Activated T-helper 1 cell treated with anti-CD3 and anti-CD28 coated beads, Interleukin-2, amount 50 U/mL, for 16 hours (primary cell): ENCODE data around the gene CD2BP2.
"Not testable (repeated sequence)": the region's sequence is repeated elsewhere in the genome, so short reads cannot be mapped to it uniquely, and the experiment has no call there.

ENCODE experiments used
- DNase-seq, 2 donors: peaks; one replicate each; pipeline ENCODE4 v3.0.0-alpha.2; 2020; ENCODE audit warnings: low read depth in 1 of 2, low spot score in 1 of 2

Gene CD2BP2

DNA sequence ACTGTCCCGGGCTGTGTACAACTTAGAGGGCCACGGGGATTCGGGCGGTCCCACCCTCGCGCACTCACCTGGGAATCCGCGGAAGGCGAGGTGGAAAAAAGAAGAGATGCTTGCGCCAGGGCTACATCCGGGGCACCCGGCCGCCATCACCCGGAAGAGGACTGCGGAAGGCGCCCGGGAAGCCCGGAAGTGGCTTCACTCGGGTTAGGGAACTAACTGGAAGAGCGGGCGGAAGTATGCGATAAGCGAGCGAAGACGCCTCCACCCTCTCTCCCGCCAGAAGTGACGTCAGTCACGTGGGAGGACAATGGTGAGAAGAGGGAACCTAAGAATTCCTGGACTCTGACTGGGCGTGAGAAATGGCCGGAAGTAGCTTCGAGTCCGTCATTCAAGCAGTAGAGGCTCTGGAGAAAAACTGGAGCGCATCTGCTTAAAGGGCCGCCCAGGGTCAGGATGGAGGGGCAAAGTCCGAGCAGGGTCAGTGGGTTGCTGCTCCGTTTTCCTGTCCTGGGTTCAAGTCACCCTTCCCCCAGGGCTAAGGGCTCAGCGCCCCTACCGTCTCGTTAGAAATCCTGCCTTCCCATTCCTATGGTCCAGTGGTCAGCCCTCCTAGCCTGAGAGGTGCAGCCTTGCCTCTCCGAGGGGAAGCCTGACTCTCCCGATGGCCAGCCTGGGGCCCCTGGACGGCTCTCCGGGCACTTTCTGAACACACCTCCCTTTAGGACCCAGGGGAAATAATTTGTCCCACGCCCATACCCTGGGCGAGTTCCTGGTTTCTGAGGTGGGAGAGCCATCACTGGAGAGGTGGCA is at the start of gene CD2BP2:
Gene CD2BP2, minus strand, starts transcription at position 165 of the 810 bp plus-strand sequence. CDS start 627 bp downstream, outside the sequence.
- DNase-seq = peak; percentile 72 to 82

GRCh38 chr16:30401768-30402425 is 46.8 kb upstream of the CD2BP2 start:
- no peak for DNase-seq

GRCh38 chr16:30399435-30400186 is 44.5 kb upstream of the CD2BP2 start:
- no peak for DNase-seq

- no peak for DNase-seq
Measured at GRCh38 chr16:30398661-30399434, 43.7 kb upstream of the CD2BP2 start.

DNA sequence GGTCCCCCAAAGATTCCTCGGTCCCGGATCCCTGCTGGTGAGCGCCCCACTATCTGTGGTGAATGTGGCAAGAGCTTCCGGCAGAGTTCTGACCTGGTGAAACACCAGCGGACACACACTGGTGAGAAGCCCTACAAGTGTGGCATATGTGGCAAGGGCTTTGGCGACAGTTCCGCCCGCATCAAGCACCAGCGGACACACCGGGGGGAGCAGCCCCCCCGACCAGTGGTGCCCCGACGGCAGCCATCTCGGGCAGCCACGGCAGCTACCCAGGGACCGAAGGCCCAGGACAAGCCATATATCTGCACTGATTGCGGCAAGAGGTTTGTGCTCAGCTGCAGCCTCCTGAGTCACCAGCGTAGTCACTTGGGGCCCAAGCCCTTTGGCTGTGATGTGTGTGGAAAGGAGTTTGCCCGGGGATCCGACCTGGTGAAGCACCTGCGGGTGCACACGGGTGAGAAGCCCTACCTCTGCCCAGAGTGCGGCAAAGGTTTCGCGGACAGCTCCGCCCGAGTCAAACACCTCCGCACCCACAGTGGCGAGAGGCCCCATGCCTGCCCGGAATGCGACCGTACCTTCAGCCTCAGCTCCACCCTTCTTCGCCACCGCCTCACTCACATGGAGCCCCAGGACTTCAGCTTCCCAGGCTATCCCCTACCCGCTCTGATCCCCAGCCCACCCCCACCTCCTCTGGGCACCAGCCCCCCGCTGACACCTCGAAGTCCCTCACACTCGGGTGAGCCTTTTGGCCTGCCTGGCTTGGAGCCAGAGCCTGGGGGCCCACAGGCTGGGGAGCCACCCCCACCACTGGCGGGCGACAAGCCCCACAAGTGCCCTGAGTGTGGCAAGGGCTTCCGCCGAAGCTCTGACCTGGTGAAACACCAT is 42.9 kb upstream of the CD2BP2 start:
- no peak for DNase-seq

DNA sequence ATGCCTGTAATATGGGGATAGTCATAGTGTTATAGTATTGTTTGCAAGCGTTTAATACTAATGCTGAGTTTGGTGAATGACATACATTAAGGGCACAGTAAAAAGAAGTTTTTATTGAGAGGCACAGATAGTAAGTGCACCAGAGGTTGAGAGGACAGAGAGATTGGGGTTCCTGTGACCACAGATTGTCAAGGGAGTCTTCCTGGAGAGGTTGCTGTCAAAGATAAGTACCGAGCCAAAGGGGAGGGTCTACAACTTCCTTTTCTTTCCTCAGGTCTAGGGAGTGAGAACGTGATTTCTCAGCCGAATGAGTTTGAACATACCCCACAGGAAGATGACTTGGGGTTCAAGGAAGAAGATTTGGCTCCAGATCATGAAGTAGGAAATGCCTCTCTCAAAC is 41.9 kb upstream of the CD2BP2 start:
- DNase-seq = no peak

DNA sequence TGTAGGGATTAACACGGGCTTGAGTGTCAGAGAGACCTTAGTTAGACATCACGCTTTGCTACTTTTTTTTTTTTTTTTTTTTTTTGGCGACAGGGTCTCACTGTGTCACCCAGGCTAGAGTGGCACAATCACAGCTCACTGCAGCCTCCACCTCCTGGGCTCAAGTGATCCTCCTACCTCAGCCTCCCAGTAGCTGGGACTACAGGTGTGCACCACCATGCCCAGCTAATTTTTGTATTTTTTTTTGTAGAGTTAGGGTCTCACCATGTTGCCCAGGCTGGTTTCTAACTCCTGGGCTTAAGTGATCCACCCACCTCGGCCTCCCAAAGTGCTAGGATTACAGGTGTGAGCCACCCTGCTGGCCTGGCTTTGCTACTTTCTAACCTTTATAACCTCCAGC is 41.5 kb upstream of the CD2BP2 start:
- not testable (repeated sequence) for DNase-seq

- no peak for DNase-seq
Measured at GRCh38 chr16:30395992-30396585, 41.0 kb upstream of the CD2BP2 start.

DNA sequence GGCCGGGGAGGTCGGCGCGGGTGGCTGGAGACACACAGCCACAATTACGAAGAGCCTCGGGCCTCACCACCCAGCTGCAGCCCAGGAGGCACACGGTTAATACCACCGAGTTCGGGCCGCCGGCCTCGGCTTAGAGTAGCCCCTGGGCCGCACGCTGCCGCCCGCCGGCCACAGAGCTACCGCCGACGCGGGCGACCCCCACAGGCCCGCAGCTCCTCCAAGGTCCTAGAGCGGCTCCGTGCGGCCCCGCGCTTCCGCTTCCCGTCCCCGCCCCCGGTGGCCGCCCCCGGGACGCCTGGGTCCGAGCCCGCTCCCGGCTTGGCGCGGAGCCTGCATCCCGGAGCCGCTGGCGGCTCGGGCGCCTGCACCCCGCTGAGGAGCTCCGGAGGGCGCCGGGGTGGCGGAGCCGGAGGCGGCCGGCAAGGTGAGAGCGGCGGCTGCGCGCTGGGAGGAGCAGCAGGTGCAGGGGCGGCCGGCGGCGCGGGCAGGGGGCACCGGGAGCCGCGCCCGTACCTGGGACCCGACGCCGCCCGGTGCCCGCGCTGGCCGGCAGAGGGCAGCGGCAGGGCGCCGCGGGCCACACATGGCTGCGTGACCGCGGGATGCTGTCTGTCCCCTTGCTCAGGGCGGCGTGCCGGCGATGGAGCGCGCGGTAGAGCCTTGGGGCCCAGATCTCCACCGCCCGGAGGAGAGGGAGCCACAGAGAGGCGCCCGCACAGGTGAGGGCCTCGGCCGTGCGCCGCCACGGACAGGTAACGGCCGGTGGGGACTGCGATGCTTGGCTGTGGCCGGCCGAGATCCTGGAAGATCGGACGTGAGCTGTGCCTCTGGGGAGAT is 40.3 kb upstream of the CD2BP2 start, which contains the start of gene ZNF48:
Gene ZNF48, plus strand, starts transcription at position 266 of the 837 bp plus-strand sequence. Its CDS starts 375 bp downstream, at position 641.
- peak in 1 of 2 donors; percentile 51 for DNase-seq

DNA sequence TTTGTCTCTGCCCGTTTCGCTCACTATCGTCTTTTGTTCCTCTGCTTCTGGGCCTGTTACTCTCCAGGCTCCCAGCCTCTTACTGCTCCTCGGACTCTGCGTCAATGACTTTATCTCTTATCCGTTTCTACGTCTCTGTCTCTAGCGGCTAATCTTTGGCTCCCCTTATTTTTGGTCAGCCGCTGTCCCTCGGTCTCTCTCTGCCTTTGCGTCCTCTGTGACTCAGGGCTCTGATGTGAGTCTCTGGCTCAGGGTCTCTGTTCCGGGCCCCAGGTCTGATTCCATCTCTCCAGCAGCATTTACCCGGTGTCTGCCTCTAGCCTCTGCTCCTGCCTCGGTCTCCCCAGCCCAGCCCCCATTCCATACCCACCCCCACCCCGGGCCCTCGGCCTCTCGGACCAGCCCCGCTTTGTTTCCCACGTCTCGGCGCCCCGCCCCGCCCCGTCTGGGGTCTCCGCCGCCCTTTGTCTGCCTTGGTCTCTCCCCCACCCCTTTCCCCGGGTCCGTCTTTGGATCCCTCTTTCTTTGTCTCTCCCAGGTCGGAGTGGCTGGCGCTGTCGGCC is 39.6 kb upstream of the CD2BP2 start:
- no peak for DNase-seq

DNA sequence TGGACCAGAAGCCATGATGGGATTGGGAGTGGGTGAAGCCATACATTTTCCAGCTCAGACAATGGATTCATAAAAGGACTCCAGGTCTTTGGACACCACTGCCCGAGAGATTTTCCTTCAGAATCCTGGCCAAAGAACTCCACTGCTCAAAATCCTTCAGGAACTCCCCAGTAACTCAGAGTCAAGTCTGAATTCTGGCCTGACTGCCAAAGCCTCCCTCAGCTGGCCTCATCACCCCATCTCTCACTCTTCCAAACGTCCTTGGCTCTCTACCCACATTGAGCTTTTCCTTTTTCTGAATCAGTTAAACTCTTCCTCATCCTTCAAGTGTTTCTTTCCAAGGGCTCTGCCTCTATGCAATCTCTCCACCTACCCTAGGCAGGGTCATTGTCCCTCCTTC is 28.4 kb upstream of the CD2BP2 start:
- no peak for DNase-seq

GRCh38 chr16:30382111-30382881 is 27.2 kb upstream of the CD2BP2 start, which contains the start of gene SEPTIN1:
Gene SEPTIN1, minus strand, starts transcription at chr16:30382561. Its CDS starts 19 bp downstream, at chr16:30382542.
- peak; percentile 55 to 66 for DNase-seq

DNA sequence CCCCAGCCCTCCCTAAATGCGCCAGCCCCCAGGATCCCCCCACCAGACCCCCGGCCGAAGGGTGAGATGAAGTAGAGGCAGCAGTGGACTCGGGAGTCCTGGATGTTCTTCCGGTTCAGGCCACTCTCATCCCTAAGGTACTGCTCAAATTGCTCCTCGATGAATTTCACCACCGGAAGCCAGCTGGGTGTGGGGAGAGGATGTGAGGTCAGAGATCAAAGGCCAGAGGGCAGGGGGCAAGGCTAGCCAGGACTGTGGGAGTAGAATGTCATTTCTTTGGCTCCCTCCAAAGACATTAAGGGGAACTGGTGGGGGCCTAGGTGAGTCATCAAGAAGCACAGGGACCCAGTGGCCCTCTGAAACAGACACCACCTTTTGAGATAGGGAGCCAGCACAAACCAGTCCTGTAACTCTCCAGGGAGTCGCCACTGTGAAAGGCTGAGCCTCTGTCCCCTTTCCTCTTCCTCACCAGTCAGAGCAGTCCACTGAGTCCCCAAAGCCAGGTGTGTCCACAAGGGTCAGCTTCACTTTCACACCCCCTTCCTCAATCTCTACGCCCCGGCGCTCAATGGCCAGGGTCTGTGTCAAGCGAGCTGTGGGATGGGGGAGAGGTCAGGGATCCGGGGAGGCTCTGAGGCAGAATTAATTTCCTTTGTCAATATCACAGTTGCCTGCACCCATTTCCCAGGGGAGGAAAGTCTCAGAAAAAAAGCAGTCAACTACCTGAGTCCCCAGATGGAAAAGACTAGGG is 26.4 kb upstream of the CD2BP2 start:
- DNase-seq = no peak

DNA sequence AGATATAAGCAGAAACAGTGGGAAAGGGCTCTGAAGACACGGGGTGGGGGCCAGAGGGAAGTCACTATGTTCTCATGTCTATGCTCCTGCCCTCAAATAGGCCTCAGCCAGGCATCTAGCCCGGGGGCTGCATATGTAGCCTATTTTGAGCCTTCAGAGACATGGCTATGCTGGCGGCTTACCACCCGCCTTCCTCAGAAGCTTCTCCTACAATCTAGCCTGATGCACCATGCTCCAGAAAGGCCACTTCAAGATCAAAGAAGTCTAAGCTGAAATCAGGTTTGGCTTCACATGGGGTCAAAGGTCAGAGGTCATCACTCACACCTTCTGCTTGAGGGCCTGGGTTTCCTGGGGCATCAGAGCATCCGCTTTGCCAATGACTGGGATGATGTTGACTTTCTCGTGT is 25.7 kb upstream of the CD2BP2 start:
- no peak for DNase-seq

GRCh38 chr16:30380072-30380802 is 25.1 kb upstream of the CD2BP2 start:
- no peak for DNase-seq

DNA sequence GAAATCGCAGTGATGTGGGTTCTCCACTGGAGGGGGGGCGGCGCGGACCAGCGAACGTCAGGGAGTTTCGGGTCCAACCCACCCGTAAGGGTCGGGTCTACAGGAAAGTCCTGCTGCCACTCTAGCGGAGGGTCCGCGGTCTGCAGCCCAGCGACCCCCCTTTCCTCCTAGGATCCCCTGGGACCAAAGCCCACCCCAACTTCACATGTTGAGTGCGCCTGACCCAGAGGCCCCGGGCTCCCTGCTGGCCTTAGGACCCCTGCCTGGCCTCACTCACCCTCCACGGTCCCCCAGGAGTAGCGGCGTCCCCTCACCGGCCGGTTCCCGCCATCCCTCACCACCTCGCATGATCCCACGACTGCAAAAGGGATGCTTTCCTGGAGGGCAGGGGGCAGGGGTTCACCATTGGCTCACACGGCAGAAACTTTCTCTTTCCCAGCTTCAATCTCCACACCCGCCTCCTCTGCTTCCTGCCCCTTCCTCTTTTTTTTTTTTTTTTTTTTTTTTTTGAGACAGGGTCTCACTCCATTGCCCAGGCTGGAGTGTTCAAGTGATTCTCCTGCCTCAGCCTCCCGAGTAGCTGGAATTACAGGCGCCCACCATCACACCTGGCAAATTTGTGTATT is 24.2 kb upstream of the CD2BP2 start:
- DNase-seq = no peak
